Right atrium auricular region (tissue), 2 donors: ENCODE measurements around the gene AZI2. TPM values are rescaled to one million over a fixed set of nuclear protein-coding genes. Genes with fewer than 3 reads are reported as not detected.
A peak's percentile ranks its signal among the peaks of the same experiment; 100 is the strongest.

Source experiments
- DNase-seq: peaks from one replicate; pipeline ENCODE4 v3.0.0-alpha.2; 2019; ENCODE audit warnings: low spot score
- H3K27ac ChIP-seq, 2 donors: fragments of 200-600 bp; sonication (generic); 1 replicate in 1 of 2; 2 replicates in 1 of 2; pipeline ENCODE4 v1.5.1; 2016 to 2019
- H3K27me3 ChIP-seq, 2 donors: fragments of 200-600 bp; sonication (generic); one replicate each; pipeline versions ENCODE4 v1.5.1 to v1.6.0; 2017 to 2019
- H3K36me3 ChIP-seq: fragments of 200-600 bp; sonication (generic); one replicate; pipeline ENCODE4 v1.5.1; 2016
- H3K4me1 ChIP-seq, 2 donors: fragments of 200-600 bp; sonication (generic); one replicate each; pipeline versions ENCODE4 v1.5.1 to v1.6.0; 2017 to 2019
- H3K4me3 ChIP-seq, 2 donors: fragments of 200-600 bp; sonication (generic); 1 replicate in 1 of 2; 2 replicates in 1 of 2; pipeline ENCODE4 v1.5.1; 2017 to 2019; ENCODE audit warnings: mild to moderate bottlenecking in 1 of 2, moderate library complexity in 1 of 2
- H3K9me3 ChIP-seq, 2 donors: fragments of 200-600 bp; sonication (generic); one replicate each; pipeline ENCODE4 v1.5.1; 2019
- CTCF ChIP-seq, 2 donors: fragments of 200-600 bp; sonication (generic); IDR thresholded peaks; one replicate each; pipeline ENCODE4 v1.5.1; 2019; ENCODE audit warnings: antibody characterized with exemption in 2 of 2
- total RNA-seq, 2 donors: library from RNA; depleted of rRNA; stranded (reverse); fragments of >200 nt; gene quantifications; one replicate each; pipeline ENCODE4 v1.1.0, GENCODE V29; 2016

The AZI2 gene
- total RNA-seq, 2 donors from 2014 or later = 21.8 to 49.2 TPM

DNA sequence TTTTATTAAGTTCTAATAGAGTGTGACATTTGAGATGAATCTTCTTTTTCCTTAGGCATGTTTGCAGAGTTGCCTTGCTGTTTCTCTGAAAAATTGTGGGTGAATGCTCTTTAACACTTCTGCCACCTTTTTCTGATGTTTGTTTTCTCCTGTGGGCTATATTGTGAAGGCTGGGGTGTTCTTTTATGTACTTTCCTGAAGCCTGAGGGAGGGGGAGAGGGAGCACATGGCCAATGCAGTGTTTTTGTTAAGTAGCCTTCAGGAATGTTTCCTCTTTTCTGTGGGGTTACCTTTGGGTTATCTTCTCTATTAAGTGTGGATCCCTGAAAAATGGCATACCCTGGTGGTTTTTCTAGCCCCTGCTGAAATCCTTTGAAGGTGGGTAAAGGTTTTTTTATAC lies 57.0 kb downstream of the AZI2 start:
- no peak for TF ChIP-seq CTCF (IDR thresholded peaks at IDR 0.05)
- Histone ChIP-seq H3K27ac (no peak overlapping the region), H3K4me1 (no peaks in the 10 kb centered on the region)

DNA sequence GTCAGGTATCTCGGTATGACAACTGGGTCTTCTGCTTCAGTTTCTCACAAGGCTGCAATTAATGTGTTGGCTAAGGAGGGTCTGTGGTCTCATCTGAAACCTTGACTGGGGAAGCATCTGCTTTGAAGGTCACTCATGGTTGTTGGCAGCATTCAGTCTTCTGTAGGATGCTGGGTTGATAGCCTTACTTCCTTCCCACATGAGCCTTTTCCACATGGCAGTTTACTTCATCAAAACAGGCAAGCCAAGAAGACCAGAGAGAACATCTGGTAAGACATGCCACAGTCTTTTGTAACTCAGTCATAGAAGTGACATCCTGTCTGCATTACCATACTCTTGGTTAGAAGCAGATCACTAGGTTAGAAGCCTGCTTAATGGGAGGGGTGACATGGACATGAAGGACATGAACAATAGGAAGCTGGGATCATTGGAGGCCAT lies 57.7 kb downstream of the AZI2 start:
- no peak for TF ChIP-seq CTCF (IDR thresholded peaks at IDR 0.05)
- Histone ChIP-seq H3K27ac (no peak overlapping the region), H3K36me3 (no peaks in the 10 kb centered on the region), H3K27me3 (no peaks in the 10 kb centered on the region), H3K4me3 (no peak overlapping the region), H3K9me3 (peaks cover 0 to 6% of the 10 kb centered on the region in 2 donors), H3K4me1 (no peaks in the 10 kb centered on the region)
- DNase-seq = no peak

More for the DNA sequence above, 57.0 kb downstream of the AZI2 start:
- DNase-seq = no peak
- no peak overlapping the region for H3K4me3 ChIP-seq
- no peaks in the 10 kb centered on the region for H3K27me3 ChIP-seq
- peaks cover 0 to 6% of the 10 kb centered on the region in 2 donors for H3K9me3 ChIP-seq
- H3K36me3 ChIP-seq = no peaks in the 10 kb centered on the region

DNA sequence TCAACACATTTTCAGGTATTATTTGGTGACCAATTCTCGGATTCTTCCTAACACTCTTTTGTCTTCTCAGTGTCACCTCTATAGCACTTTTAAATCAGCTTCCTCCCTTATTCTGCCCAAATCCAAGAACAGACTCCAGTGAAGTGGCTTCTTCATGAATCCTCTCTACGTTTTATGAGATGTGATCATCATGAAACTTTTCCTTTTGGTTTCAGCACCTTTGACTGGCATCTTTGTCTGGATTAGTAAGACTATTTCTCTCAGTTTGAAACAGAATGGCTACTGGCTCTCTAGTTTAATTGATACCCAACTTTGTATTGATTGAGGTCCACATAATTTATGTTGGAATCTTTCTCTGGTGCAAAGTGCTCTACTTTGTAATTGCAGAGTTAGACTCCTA lies 61.6 kb downstream of the AZI2 start:
- Histone ChIP-seq H3K36me3 (no peaks in the 10 kb centered on the region), H3K4me1 (no peaks in the 10 kb centered on the region), H3K4me3 (no peak overlapping the region), H3K9me3 (peaks cover 0 to 6% of the 10 kb centered on the region in 2 donors), H3K27me3 (no peaks in the 10 kb centered on the region), H3K27ac (no peak overlapping the region)
- DNase-seq = no peak
- TF ChIP-seq CTCF (IDR thresholded peaks at IDR 0.05) = no peak

DNA sequence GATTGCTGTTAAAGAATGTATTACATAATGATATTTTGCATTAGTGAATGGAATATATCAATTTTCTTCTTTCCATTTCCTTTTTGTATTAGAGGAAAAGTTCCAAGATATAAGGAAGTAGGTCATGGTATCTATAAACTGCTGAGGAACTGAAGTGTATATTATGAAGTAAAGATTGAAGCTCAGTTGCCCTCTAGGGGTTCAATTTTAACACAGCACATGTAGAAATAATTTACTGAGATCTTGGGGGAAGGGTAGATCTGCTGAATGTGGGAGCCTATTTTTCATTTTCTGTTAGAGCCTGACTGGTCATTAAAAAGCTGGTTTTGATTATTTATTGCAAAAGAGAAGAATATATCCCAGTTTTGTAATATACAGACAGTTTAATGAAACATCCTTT lies 62.0 kb downstream of the AZI2 start:
- DNase-seq = no peak
- no peak overlapping the region for H3K27ac ChIP-seq
- H3K9me3 ChIP-seq = peaks cover 0 to 6% of the 10 kb centered on the region in 2 donors
- H3K27me3 ChIP-seq = no peaks in the 10 kb centered on the region
- H3K36me3 ChIP-seq = no peaks in the 10 kb centered on the region
- TF ChIP-seq CTCF (IDR thresholded peaks at IDR 0.05) = peak; percentile 45 to 67
- no peak overlapping the region for H3K4me3 ChIP-seq
- H3K4me1 ChIP-seq = no peaks in the 10 kb centered on the region

- TF ChIP-seq CTCF (IDR thresholded peaks at IDR 0.05) = no peak
- Histone ChIP-seq H3K27me3 (no peaks in the 10 kb centered on the region), H3K9me3 (no peaks in the 10 kb centered on the region), H3K4me1 (peaks cover 0 to 3% of the 10 kb centered on the region in 2 donors), H3K27ac (no peak overlapping the region), H3K36me3 (no peaks in the 10 kb centered on the region), H3K4me3 (no peak overlapping the region)
- no peak for DNase-seq
Measured at GRCh38 chr3:28280781-28281180, 67.8 kb downstream of the AZI2 start.

- TF ChIP-seq CTCF (IDR thresholded peaks at IDR 0.05) = no peak
- Histone ChIP-seq H3K27me3 (no peaks in the 10 kb centered on the region), H3K36me3 (no peaks in the 10 kb centered on the region), H3K4me3 (no peak overlapping the region), H3K27ac (no peak overlapping the region), H3K4me1 (peaks cover 0 to 3% of the 10 kb centered on the region in 2 donors), H3K9me3 (no peaks in the 10 kb centered on the region)
- no peak for DNase-seq
Measured at GRCh38 chr3:28279770-28280169, 68.9 kb downstream of the AZI2 start.
